BLaER1 treated with 17β-estradiol and CSF1 and Interleukin-3, amounts not matched to agents 10 nM and 100 nM (cell line): ENCODE results near the gene FOXN3.

Experiments
- H3K27ac ChIP-seq, 11 experiments: shearing (Covaris generic); formaldehyde crosslinking; 2 replicates each; pipeline ENCODE4 v1.8.1; 2022
- H3K27me3 ChIP-seq, 11 experiments: shearing (Covaris generic); formaldehyde crosslinking; 2 replicates each; pipeline ENCODE4 v1.8.1; 2022
- H3K36me3 ChIP-seq, 11 experiments: shearing (Covaris generic); formaldehyde crosslinking; 2 replicates each; pipeline ENCODE4 v1.8.1; 2022
- H3K4me1 ChIP-seq, 10 experiments: shearing (Covaris generic); formaldehyde crosslinking; 2 replicates each; pipeline ENCODE4 v1.8.1; 2022
- H3K4me2 ChIP-seq, 11 experiments: shearing (Covaris generic); formaldehyde crosslinking; 2 replicates each; pipeline ENCODE4 v1.8.1; 2022
- H3K4me3 ChIP-seq, 10 experiments: shearing (Covaris generic); formaldehyde crosslinking; 2 replicates each; pipeline ENCODE4 v1.8.1; 2022
- H3K9ac ChIP-seq, 11 experiments: shearing (Covaris generic); formaldehyde crosslinking; 2 replicates each; pipeline ENCODE4 v1.8.1; 2022
- H3K9me3 ChIP-seq, 11 experiments: shearing (Covaris generic); formaldehyde crosslinking; replicated peaks in 1 of 11; 2 replicates each; pipeline ENCODE4 v1.8.1; 2022
- H4K20me1 ChIP-seq, 11 experiments: shearing (Covaris generic); formaldehyde crosslinking; 2 replicates each; pipeline ENCODE4 v1.8.1; 2022
- Cebpa-rat ChIP-seq, 11 experiments: shearing (Covaris generic); IDR thresholded peaks; 2 replicates each; pipeline ENCODE4 v1.8.1; 2022

Gene FOXN3

DNA sequence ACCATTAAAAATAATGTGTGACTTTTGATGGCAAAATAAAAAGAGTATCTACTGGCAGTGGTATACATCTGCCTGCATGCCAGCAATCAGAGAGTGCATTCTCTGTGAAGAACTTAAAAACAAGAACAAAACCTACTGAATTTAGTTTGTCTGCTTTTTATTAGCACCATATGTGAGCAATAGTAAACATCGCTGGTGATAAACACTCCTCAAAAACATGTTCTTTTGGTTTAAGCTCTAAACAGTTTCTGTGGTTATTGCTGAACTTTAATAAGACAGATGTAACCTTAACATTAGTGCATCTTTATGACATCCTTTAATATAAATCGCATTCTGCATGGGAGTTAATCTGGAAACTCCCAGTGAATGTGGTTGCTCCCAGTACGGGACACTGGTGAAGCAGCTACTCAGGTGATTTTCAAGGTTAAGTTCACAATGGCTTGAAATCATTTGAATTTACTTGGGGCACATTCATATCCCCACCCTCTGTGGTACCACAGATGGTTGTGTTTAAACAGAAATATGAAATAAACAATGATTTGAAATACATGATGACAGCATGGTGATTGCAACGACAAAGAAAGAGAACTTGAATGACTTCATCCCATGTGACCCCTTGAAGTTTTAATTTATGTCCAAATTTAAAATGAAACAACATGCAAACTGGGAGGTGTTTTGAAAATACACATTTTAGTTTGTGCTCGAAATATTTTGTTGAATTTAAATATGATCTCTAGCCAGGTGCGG lies 285.9 kb downstream of the FOXN3 start:
- Histone ChIP-seq H3K4me1 (no peaks in the 10 kb centered on the region), H3K9me3 (peaks cover 9 to 17% (median 11%) of the 10 kb centered on the region in 11 experiments), H3K27me3 (no peaks in the 10 kb centered on the region), H3K4me3 (no peak overlapping the region), H3K9ac (no peak overlapping the region), H3K4me2 (no peak overlapping the region), H3K36me3 (no peaks in the 10 kb centered on the region), H4K20me1 (no peaks in the 10 kb centered on the region), H3K27ac (no peak overlapping the region)
- no peak for TF ChIP-seq Cebpa-rat (IDR thresholded peaks at IDR 0.05)

DNA sequence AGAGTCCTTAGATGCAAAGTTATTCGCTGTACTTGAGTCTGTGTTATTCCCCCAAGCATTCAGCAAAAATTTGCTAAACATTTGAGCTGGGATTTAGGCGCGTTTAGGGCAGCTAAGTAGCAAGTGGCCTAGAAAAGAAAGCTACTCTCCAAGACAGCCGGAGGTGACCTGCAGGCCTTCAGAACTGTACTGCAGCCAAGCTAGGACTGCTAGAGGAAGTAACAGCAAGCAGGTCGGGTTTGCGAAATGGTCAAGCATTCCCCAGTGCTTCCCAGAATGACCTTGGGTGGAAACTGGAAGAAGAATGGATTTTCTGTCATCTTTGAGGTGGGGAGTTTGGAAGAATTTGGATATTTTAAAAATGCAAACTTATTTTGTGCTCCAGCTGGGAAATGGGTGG lies 287.5 kb downstream of the FOXN3 start:
- no peak overlapping the region for H3K4me2 ChIP-seq
- no peaks in the 10 kb centered on the region for H4K20me1 ChIP-seq
- no peak overlapping the region for H3K27ac ChIP-seq
- no peak overlapping the region for H3K4me3 ChIP-seq
- TF ChIP-seq Cebpa-rat (IDR thresholded peaks at IDR 0.05): no peak
- H3K36me3 ChIP-seq: no peaks in the 10 kb centered on the region
- no peak overlapping the region for H3K9ac ChIP-seq
- no peaks in the 10 kb centered on the region for H3K27me3 ChIP-seq
- peaks cover 0 to 8% (median 0%) of the 10 kb centered on the region in 11 experiments; a peak in 1 of 22 replicates for H3K9me3 ChIP-seq
- H3K4me1 ChIP-seq: no peaks in the 10 kb centered on the region

DNA sequence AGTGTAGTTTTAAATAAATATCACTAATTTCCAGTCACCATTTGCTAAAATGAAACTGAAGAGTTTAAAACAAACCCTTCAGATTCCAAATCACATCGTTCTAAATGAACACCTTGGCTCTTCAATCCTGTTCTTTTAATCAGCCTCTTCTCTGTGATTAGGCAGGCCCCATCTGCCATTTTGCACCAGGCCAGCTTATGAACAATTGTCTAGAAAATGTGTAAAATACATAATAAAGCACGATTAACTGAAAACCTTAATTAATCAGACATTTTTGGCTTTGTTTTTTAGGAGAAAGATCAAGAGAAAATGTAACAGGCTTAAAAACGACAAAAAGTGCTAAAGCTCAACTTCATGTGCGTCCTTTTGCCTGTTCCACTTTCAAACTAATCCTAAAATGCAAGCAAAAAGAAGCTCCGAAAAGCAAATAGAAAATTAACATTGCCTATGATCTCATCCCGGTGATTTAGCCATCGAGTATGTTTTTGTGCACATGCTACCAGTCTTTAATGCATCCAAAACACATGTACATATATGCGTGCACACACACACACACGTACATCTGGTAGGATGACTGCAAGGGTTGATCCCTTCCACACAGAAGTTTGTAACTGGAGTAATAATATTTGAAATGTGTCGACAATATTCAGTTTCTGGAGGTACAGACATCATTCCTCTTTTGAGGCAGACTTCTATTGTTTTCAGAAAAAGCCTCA lies 288.6 kb downstream of the FOXN3 start:
- no peaks in the 10 kb centered on the region for H3K27me3 ChIP-seq
- H3K4me3 ChIP-seq: no peak overlapping the region
- no peaks in the 10 kb centered on the region for H4K20me1 ChIP-seq
- H3K4me1 ChIP-seq: no peaks in the 10 kb centered on the region
- no peaks in the 10 kb centered on the region for H3K36me3 ChIP-seq
- TF ChIP-seq Cebpa-rat (IDR thresholded peaks at IDR 0.05): no peak
- no peaks in the 10 kb centered on the region for H3K9me3 ChIP-seq
- H3K4me2 ChIP-seq: no peak overlapping the region
- no peak overlapping the region for H3K27ac ChIP-seq
- H3K9ac ChIP-seq: no peak overlapping the region

- no peak for TF ChIP-seq Cebpa-rat (IDR thresholded peaks at IDR 0.05)
- H3K9me3 ChIP-seq: peaks cover 0 to 3% (median 0%) of the 10 kb centered on the region in 11 experiments; a peak in 2 of 22 replicates
- no peak overlapping the region for H3K9ac ChIP-seq
- H3K27ac ChIP-seq: no peak overlapping the region
- no peaks in the 10 kb centered on the region for H3K27me3 ChIP-seq
- H3K4me2 ChIP-seq: no peak overlapping the region
- no peaks in the 10 kb centered on the region for H3K4me1 ChIP-seq
- H3K36me3 ChIP-seq: no peaks in the 10 kb centered on the region
- H4K20me1 ChIP-seq: no peaks in the 10 kb centered on the region
- H3K4me3 ChIP-seq: no peak overlapping the region
These were observed 290.6 kb downstream of the FOXN3 start for GRCh38 chr14:89126461-89126860.

GRCh38 chr14:89125216-89125615 lies 291.8 kb downstream of the FOXN3 start:
- no peak overlapping the region for H3K4me3 ChIP-seq
- H3K9me3 ChIP-seq: peaks cover 0 to 7% (median 2%) of the 10 kb centered on the region in 11 experiments; a peak in 10 of 22 replicates
- no peaks in the 10 kb centered on the region for H3K27me3 ChIP-seq
- no peaks in the 10 kb centered on the region for H3K4me1 ChIP-seq
- no peak overlapping the region for H3K9ac ChIP-seq
- no peak for TF ChIP-seq Cebpa-rat (IDR thresholded peaks at IDR 0.05)
- H3K4me2 ChIP-seq: no peak overlapping the region
- no peak overlapping the region for H3K27ac ChIP-seq
- H4K20me1 ChIP-seq: no peaks in the 10 kb centered on the region
- no peaks in the 10 kb centered on the region for H3K36me3 ChIP-seq

DNA sequence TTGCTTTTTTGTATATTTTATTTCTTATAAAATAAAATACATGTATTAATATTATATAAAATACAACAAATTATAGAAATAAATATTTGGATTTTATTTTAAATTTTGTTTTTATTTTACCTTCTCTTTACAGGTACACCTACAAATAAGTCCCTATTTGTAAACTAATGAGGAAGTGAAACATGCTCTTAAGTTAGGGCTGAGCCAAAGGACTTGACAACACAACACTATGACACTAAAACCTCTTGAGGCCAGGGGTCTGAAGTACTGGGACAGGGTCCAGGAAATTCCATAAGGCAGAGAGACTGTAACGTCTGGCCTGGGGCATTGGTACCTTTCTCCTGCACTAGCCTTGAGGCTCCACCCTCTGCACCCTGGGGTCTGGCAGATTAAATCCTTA lies 293.2 kb downstream of the FOXN3 start:
- H3K9me3 ChIP-seq: peaks cover 10 to 20% (median 15%) of the 10 kb centered on the region in 11 experiments; a peak in 21 of 22 replicates
- no peaks in the 10 kb centered on the region for H3K27me3 ChIP-seq
- no peaks in the 10 kb centered on the region for H3K4me1 ChIP-seq
- H3K4me2 ChIP-seq: no peak overlapping the region
- no peaks in the 10 kb centered on the region for H4K20me1 ChIP-seq
- TF ChIP-seq Cebpa-rat (IDR thresholded peaks at IDR 0.05): no peak
- H3K9ac ChIP-seq: no peak overlapping the region
- H3K36me3 ChIP-seq: no peaks in the 10 kb centered on the region
- H3K27ac ChIP-seq: no peak overlapping the region
- no peak overlapping the region for H3K4me3 ChIP-seq

GRCh38 chr14:89123215-89123614 lies 293.8 kb downstream of the FOXN3 start:
- no peak for TF ChIP-seq Cebpa-rat (IDR thresholded peaks at IDR 0.05)
- Histone ChIP-seq H3K9me3 (peaks cover 10 to 27% (median 19%) of the 10 kb centered on the region in 11 experiments; a peak in 21 of 22 replicates), H3K4me1 (no peaks in the 10 kb centered on the region), H3K4me3 (no peak overlapping the region), H3K36me3 (no peaks in the 10 kb centered on the region), H3K27me3 (no peaks in the 10 kb centered on the region), H4K20me1 (no peaks in the 10 kb centered on the region), H3K9ac (no peak overlapping the region), H3K4me2 (no peak overlapping the region), H3K27ac (no peak overlapping the region)

DNA sequence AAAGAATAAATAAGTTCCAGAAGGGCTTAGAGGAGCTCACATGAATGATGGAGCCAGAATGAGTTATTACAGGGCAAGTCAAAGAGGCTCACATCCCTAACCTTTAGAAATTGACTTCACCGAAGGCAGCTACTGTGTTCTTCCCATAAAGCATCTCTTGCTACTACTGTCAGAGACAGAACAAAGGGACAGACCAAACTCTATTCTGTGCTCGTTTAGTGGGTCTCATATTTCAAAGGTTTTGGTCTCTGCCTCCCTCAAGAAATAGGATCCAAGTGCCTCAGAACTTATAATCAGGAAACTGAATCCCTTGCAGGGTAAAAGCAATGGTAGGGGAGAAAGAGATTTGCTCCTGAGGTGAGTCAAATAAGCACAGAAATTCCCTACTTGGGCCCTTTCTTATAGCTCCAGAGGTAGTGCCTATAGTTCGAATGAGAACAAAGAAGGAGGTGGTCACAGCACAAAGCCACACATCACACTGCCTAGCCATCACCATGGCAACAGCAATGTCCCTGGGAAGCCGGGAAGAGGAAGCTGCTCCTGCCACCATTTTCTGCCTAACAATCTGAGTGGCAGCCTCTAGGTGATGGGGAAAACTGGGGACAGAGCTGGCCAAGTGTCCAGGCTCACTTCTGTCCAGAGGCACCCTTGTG lies 294.9 kb downstream of the FOXN3 start:
- no peak overlapping the region for H3K4me2 ChIP-seq
- no peaks in the 10 kb centered on the region for H3K4me1 ChIP-seq
- peaks cover 10 to 28% (median 19%) of the 10 kb centered on the region in 11 experiments; a peak in 21 of 22 replicates for H3K9me3 ChIP-seq
- TF ChIP-seq Cebpa-rat (IDR thresholded peaks at IDR 0.05): no peak
- H4K20me1 ChIP-seq: no peaks in the 10 kb centered on the region
- no peaks in the 10 kb centered on the region for H3K27me3 ChIP-seq
- no peak overlapping the region for H3K27ac ChIP-seq
- no peaks in the 10 kb centered on the region for H3K36me3 ChIP-seq
- H3K4me3 ChIP-seq: no peak overlapping the region
- no peak overlapping the region for H3K9ac ChIP-seq

DNA sequence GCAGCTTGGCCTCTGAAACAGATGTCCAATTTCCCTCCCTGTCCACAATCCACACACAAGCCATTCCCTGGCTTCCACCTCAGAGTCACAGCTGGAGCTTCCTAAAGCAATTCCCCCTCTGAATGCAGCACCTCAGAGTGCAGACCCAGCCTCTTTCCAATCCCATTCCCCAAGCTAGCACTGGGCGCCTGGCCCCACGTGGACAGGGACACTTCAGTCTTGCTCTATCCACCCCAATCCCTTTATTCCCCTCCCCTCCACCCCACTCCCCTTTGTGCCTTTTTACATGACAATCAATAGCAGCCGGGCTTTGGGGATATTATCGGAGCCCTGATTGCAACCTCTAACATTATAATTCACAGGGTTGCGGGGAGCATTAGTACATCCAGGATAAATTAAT lies 300.0 kb downstream of the FOXN3 start:
- no peak overlapping the region for H3K27ac ChIP-seq
- H3K27me3 ChIP-seq: no peaks in the 10 kb centered on the region
- no peaks in the 10 kb centered on the region for H3K36me3 ChIP-seq
- H3K4me3 ChIP-seq: no peak overlapping the region
- no peak for TF ChIP-seq Cebpa-rat (IDR thresholded peaks at IDR 0.05)
- no peak overlapping the region for H3K9ac ChIP-seq
- H3K4me1 ChIP-seq: 0 out of 20 replicates have a peak, but pooled peaks cover 0 to 6% (median 0%) of the 10 kb centered on the region in 10 experiments
- no peaks in the 10 kb centered on the region for H4K20me1 ChIP-seq
- H3K4me2 ChIP-seq: no peak overlapping the region
- peaks cover 10 to 29% (median 19%) of the 10 kb centered on the region in 11 experiments; a peak in 21 of 22 replicates for H3K9me3 ChIP-seq
